Smooth muscle cell (in vitro differentiated cells): Measurements from ENCODE around the gene TDRKH. TPM values are rescaled to one million over a fixed set of nuclear protein-coding genes. Genes with fewer than 3 reads are reported as not detected.
A peak's percentile ranks its signal among the peaks of the same experiment; 100 is the strongest.

Source experiments
- DNase-seq: peaks from one replicate; lab custom pipeline; 2025; ENCODE audit not compliant: unreplicated experiment; lab: John Stamatoyannopoulos, UW
- H2AFZ ChIP-seq: fragments of 200-600 bp; sonication (generic); 2 replicates; pipeline ENCODE4 v1.6.0; 2016; ENCODE audit warnings: antibody characterized with exemption, low read depth, mild to moderate bottlenecking
- H3F3A ChIP-seq: fragments of 200-600 bp; sonication (generic); 2 replicates; pipeline ENCODE4 v1.6.0; 2017; ENCODE audit warnings: antibody characterized with exemption, low read depth
- H3K27ac ChIP-seq: fragments of 200-600 bp; sonication (generic); 2 replicates; pipeline ENCODE4 v1.5.1; 2016; ENCODE audit warnings: low read depth, mild to moderate bottlenecking
- H3K27me3 ChIP-seq: fragments of 200-600 bp; sonication (generic); 2 replicates; pipeline ENCODE4 v1.6.1; 2016; ENCODE audit warnings: low read depth, mild to moderate bottlenecking
- H3K36me3 ChIP-seq: fragments of 200-600 bp; sonication (generic); 2 replicates; pipeline ENCODE4 v1.5.1; 2016; ENCODE audit warnings: low read depth
- H3K4me1 ChIP-seq: fragments of 200-600 bp; sonication (generic); 2 replicates; pipeline ENCODE4 v1.5.1; 2016; ENCODE audit warnings: low read depth
- H3K4me2 ChIP-seq: fragments of 200-600 bp; sonication (generic); 2 replicates; pipeline ENCODE4 v1.6.0; 2016; ENCODE audit warnings: mild to moderate bottlenecking
- H3K4me3 ChIP-seq: fragments of 200-600 bp; sonication (generic); 2 replicates; pipeline ENCODE4 v1.5.1; 2016; ENCODE audit warnings: mild to moderate bottlenecking
- H3K79me2 ChIP-seq: fragments of 200-600 bp; sonication (generic); 2 replicates; pipeline ENCODE4 v1.6.0; 2016; ENCODE audit warnings: low read depth, mild to moderate bottlenecking
- H3K9ac ChIP-seq: fragments of 200-600 bp; sonication (generic); 2 replicates; pipeline ENCODE4 v1.6.0; 2016; ENCODE audit warnings: low read depth
- H3K9me3 ChIP-seq: fragments of 200-600 bp; sonication (generic); replicated peaks from 2 replicates; pipeline ENCODE4 v1.5.1; 2016; ENCODE audit warnings: low read depth
- H4K20me1 ChIP-seq: fragments of 200-600 bp; sonication (generic); 2 replicates; pipeline ENCODE4 v1.6.0; 2016; ENCODE audit warnings: low read depth
- WGBS: methylation state at CpG from one replicate; pipeline ENCODE4 v1.1.7; 2016; ENCODE audit warnings: low lambda C conversion rate; 5-methylcytosine and 5-hydroxymethylcytosine counted together
- polyA plus RNA-seq: library from polyadenylated mRNA; unstranded; fragments of >200 nt; fragmentation: Nextera tagmentation; extraction: Ambion mirVana; gene quantifications from 2 replicates; pipeline ENCODE4 v1.2.1, GENCODE V29; 2016
- total RNA-seq: library from RNA; depleted of rRNA; stranded (reverse); fragments of >200 nt; gene quantifications from 2 replicates; pipeline ENCODE4 v1.2.3, GENCODE V29; 2014
- TF ChIP-seq, protein P1 (sequence below): fragments of 200-600 bp; sonication (generic); IDR thresholded peaks from 2 replicates; pipeline ENCODE4 v1.5.1; 2017; ENCODE audit warnings: borderline replicate concordance, mild to moderate bottlenecking, antibody characterized with exemption; ENCODE audit not compliant: insufficient read depth, poor library complexity, severe bottlenecking

TDRKH gene
- total and polyA plus RNA-seq, 2 experiments from 2014 or later, result 4.7 to 8.5 TPM

- H3K4me2 ChIP-seq, result peak overlapping the region; percentile 92
- no peaks in the 10 kb centered on the region for H3K79me2 ChIP-seq
- H3K9me3 ChIP-seq, result no peaks in the 10 kb centered on the region
- H3K4me1 ChIP-seq, result peaks cover 3% of the 10 kb centered on the region
- peaks cover 29% of the 10 kb centered on the region for H3K27me3 ChIP-seq
- no peak overlapping the region for H3K9ac ChIP-seq
- no peaks in the 10 kb centered on the region for H4K20me1 ChIP-seq
- H2AFZ ChIP-seq, result peak overlapping the region; percentile 64
- TF ChIP-seq, protein P1, sequence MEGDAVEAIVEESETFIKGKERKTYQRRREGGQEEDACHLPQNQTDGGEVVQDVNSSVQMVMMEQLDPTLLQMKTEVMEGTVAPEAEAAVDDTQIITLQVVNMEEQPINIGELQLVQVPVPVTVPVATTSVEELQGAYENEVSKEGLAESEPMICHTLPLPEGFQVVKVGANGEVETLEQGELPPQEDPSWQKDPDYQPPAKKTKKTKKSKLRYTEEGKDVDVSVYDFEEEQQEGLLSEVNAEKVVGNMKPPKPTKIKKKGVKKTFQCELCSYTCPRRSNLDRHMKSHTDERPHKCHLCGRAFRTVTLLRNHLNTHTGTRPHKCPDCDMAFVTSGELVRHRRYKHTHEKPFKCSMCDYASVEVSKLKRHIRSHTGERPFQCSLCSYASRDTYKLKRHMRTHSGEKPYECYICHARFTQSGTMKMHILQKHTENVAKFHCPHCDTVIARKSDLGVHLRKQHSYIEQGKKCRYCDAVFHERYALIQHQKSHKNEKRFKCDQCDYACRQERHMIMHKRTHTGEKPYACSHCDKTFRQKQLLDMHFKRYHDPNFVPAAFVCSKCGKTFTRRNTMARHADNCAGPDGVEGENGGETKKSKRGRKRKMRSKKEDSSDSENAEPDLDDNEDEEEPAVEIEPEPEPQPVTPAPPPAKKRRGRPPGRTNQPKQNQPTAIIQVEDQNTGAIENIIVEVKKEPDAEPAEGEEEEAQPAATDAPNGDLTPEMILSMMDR, result no peak
- no peak overlapping the region for H3K27ac ChIP-seq
- H3K4me3 ChIP-seq, result peak overlapping the region; percentile 41
- peaks cover 5% of the 10 kb centered on the region for H3F3A ChIP-seq
- no peak for DNase-seq
- no peaks in the 10 kb centered on the region for H3K36me3 ChIP-seq
- 3% methylated on average over 93 of the region's 117 CpGs for WGBS
Measured at GRCh38 chr1:151838222-151839081, 48.2 kb upstream of the TDRKH start.

GRCh38 chr1:151837884-151838221 is 47.6 kb upstream of the TDRKH start:
- TF ChIP-seq, protein P1, result no peak
- peak overlapping the region; percentile 41 for H3K4me3 ChIP-seq
- H3K27ac ChIP-seq, result no peak overlapping the region
- no peak for DNase-seq
- no peak overlapping the region for H3K9ac ChIP-seq
- no peak overlapping the region for H2AFZ ChIP-seq
- H4K20me1 ChIP-seq, result no peaks in the 10 kb centered on the region
- H3K36me3 ChIP-seq, result no peaks in the 10 kb centered on the region
- 8% methylated on average over 21 of the region's 26 CpGs for WGBS
- H3K4me2 ChIP-seq, result peak overlapping the region; percentile 92
- peaks cover 5% of the 10 kb centered on the region for H3F3A ChIP-seq
- no peaks in the 10 kb centered on the region for H3K9me3 ChIP-seq
- H3K27me3 ChIP-seq, result peaks cover 29% of the 10 kb centered on the region
- no peaks in the 10 kb centered on the region for H3K79me2 ChIP-seq
- peaks cover 3% of the 10 kb centered on the region for H3K4me1 ChIP-seq

DNA sequence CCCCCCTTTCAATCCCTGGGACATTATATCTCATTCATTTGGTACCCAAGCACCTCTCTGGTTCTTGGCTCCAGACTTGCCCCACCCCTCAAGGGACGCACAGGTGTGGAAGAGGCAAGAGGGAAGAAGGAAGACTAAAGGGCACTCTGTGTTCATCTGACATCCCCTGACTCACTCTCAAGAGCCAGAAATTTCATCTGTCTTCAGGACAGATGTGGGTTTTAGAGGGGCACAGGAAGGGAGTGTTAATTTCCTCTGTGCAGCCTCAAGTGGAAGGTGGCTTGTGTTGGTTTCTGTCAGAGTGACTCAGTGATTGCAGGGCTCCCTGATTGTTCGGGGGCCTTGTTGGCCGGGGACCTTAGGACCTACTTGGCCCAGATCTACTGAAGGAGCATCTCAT is 46.9 kb upstream of the TDRKH start:
- Histone ChIP-seq H3K9me3 (no peaks in the 10 kb centered on the region), H3K27ac (no peak overlapping the region), H3F3A (peaks cover 5% of the 10 kb centered on the region), H4K20me1 (no peaks in the 10 kb centered on the region), H2AFZ (no peak overlapping the region), H3K4me3 (no peak overlapping the region), H3K9ac (no peak overlapping the region), H3K36me3 (no peaks in the 10 kb centered on the region), H3K4me1 (peaks cover 3% of the 10 kb centered on the region), H3K79me2 (no peaks in the 10 kb centered on the region), H3K4me2 (no peak overlapping the region), H3K27me3 (peaks cover 29% of the 10 kb centered on the region)
- TF ChIP-seq, protein P1, result no peak
- DNase-seq, result no peak
- WGBS, result 65% methylated on average over 3 of the region's 3 CpGs

- no peak overlapping the region for H3K9ac ChIP-seq
- H3K9me3 ChIP-seq, result no peaks in the 10 kb centered on the region
- 93% methylated on average over 7 of the region's 7 CpGs for WGBS
- no peak overlapping the region for H3K4me3 ChIP-seq
- H2AFZ ChIP-seq, result no peak overlapping the region
- peaks cover 29% of the 10 kb centered on the region for H3K27me3 ChIP-seq
- peaks cover 5% of the 10 kb centered on the region for H3F3A ChIP-seq
- DNase-seq, result no peak
- peaks cover 3% of the 10 kb centered on the region for H3K4me1 ChIP-seq
- TF ChIP-seq, protein P1, result no peak
- H3K4me2 ChIP-seq, result no peak overlapping the region
- no peaks in the 10 kb centered on the region for H3K36me3 ChIP-seq
- no peak overlapping the region for H3K27ac ChIP-seq
- no peaks in the 10 kb centered on the region for H4K20me1 ChIP-seq
- H3K79me2 ChIP-seq, result no peaks in the 10 kb centered on the region
Measured at GRCh38 chr1:151835596-151835995, 45.3 kb upstream of the TDRKH start.
